Measurements from ENCODE around the gene USP17L10.
"Not testable (repeated sequence)": the region's sequence is repeated elsewhere in the genome, so short reads cannot be mapped to it uniquely, and the experiment has no call there.

USP17L10 gene

GRCh38 chr4:9230249-9230648, 19.8 kb downstream of the USP17L10 start:
- H3K9ac ChIP-seq (ENCODE audit: low read depth, low read length, poor library complexity, severe bottlenecking); H3F3A ChIP-seq (ENCODE audit: low read depth); H3K79me2 ChIP-seq (ENCODE audit: insufficient read depth, low read length); H3K9me2 ChIP-seq (replicated peaks; ENCODE audit: low read depth, low read length); H3K36me3 ChIP-seq (ENCODE audit: insufficient read depth, low read length); H3K4me3 ChIP-seq (ENCODE audit: low read length, poor library complexity, severe bottlenecking); H3K27me3 ChIP-seq (ENCODE audit: insufficient read depth, low read length, poor library complexity, severe bottlenecking); H3K4me1 ChIP-seq (ENCODE audit: insufficient read depth, low read length, poor library complexity, severe bottlenecking); H2AFZ ChIP-seq (ENCODE audit: low read length); H4K20me1 ChIP-seq (ENCODE audit: insufficient read depth, low read length, poor library complexity, severe bottlenecking); H3K9me3 ChIP-seq (ENCODE audit: insufficient read depth, low read depth, low read length); H3K4me2 ChIP-seq (ENCODE audit: low read depth, low read length, poor library complexity, severe bottlenecking): not testable (repeated sequence)

- H3K4me3 ChIP-seq (ENCODE audit: low read length, poor library complexity, severe bottlenecking); H2AFZ ChIP-seq (ENCODE audit: low read length); H3K9me2 ChIP-seq (replicated peaks; ENCODE audit: low read depth, low read length); H3F3A ChIP-seq (ENCODE audit: low read depth); H3K79me2 ChIP-seq (ENCODE audit: insufficient read depth, low read length); H3K9me3 ChIP-seq (ENCODE audit: insufficient read depth, low read depth, low read length); H3K4me1 ChIP-seq (ENCODE audit: insufficient read depth, low read length, poor library complexity, severe bottlenecking); H3K9ac ChIP-seq (ENCODE audit: low read depth, low read length, poor library complexity, severe bottlenecking); H4K20me1 ChIP-seq (ENCODE audit: insufficient read depth, low read length, poor library complexity, severe bottlenecking); H3K36me3 ChIP-seq (ENCODE audit: insufficient read depth, low read length); H3K4me2 ChIP-seq (ENCODE audit: low read depth, low read length, poor library complexity, severe bottlenecking); H3K27me3 ChIP-seq (ENCODE audit: insufficient read depth, low read length, poor library complexity, severe bottlenecking): not testable (repeated sequence)
Observed at GRCh38 chr4:9234085-9234484, 23.6 kb downstream of the USP17L10 start, which contains the start of gene USP17L15. USP17L15 (plus strand) TSS chr4:9234385; CDS start chr4:9234385, 0 bp downstream.

- H3K9ac ChIP-seq (ENCODE audit: low read depth, low read length, poor library complexity, severe bottlenecking); H2AFZ ChIP-seq (ENCODE audit: low read length); H3K9me3 ChIP-seq (ENCODE audit: insufficient read depth, low read depth, low read length); H3K79me2 ChIP-seq (ENCODE audit: insufficient read depth, low read length); H3K4me3 ChIP-seq (ENCODE audit: low read length, poor library complexity, severe bottlenecking); H3K27me3 ChIP-seq (ENCODE audit: insufficient read depth, low read length, poor library complexity, severe bottlenecking); H3K36me3 ChIP-seq (ENCODE audit: insufficient read depth, low read length); H3K4me1 ChIP-seq (ENCODE audit: insufficient read depth, low read length, poor library complexity, severe bottlenecking); H3F3A ChIP-seq (ENCODE audit: low read depth); H4K20me1 ChIP-seq (ENCODE audit: insufficient read depth, low read length, poor library complexity, severe bottlenecking); H3K4me2 ChIP-seq (ENCODE audit: low read depth, low read length, poor library complexity, severe bottlenecking); H3K9me2 ChIP-seq (replicated peaks; ENCODE audit: low read depth, low read length): not testable (repeated sequence)
Observed at GRCh38 chr4:9238461-9238860, 28.0 kb downstream of the USP17L10 start.

- not testable (repeated sequence) for H3K4me1 ChIP-seq (ENCODE audit: insufficient read depth, low read length, poor library complexity, severe bottlenecking); H3K4me3 ChIP-seq (ENCODE audit: low read length, poor library complexity, severe bottlenecking); H3K4me2 ChIP-seq (ENCODE audit: low read depth, low read length, poor library complexity, severe bottlenecking); H3K9me3 ChIP-seq (ENCODE audit: insufficient read depth, low read depth, low read length); H3K36me3 ChIP-seq (ENCODE audit: insufficient read depth, low read length); H3K27me3 ChIP-seq (ENCODE audit: insufficient read depth, low read length, poor library complexity, severe bottlenecking); H3K9ac ChIP-seq (ENCODE audit: low read depth, low read length, poor library complexity, severe bottlenecking); H4K20me1 ChIP-seq (ENCODE audit: insufficient read depth, low read length, poor library complexity, severe bottlenecking); H3K9me2 ChIP-seq (replicated peaks; ENCODE audit: low read depth, low read length); H2AFZ ChIP-seq (ENCODE audit: low read length); H3F3A ChIP-seq (ENCODE audit: low read depth); H3K79me2 ChIP-seq (ENCODE audit: insufficient read depth, low read length)
Observed at GRCh38 chr4:9243579-9243978, 33.1 kb downstream of the USP17L10 start, which contains the start of gene USP17L17. USP17L17 (plus strand) TSS chr4:9243879; CDS start chr4:9243879, 0 bp downstream.

GRCh38 chr4:9247953-9248680, 37.7 kb downstream of the USP17L10 start, which contains the start of gene USP17L18:
USP17L18 (plus strand) TSS chr4:9248630; CDS start chr4:9248630, 0 bp downstream.
- not testable (repeated sequence) for H3K4me2 ChIP-seq (ENCODE audit: low read depth, low read length, poor library complexity, severe bottlenecking); H2AFZ ChIP-seq (ENCODE audit: low read length); H4K20me1 ChIP-seq (ENCODE audit: insufficient read depth, low read length, poor library complexity, severe bottlenecking); H3K79me2 ChIP-seq (ENCODE audit: insufficient read depth, low read length); H3K36me3 ChIP-seq (ENCODE audit: insufficient read depth, low read length); H3F3A ChIP-seq (ENCODE audit: low read depth); H3K4me3 ChIP-seq (ENCODE audit: low read length, poor library complexity, severe bottlenecking); H3K4me1 ChIP-seq (ENCODE audit: insufficient read depth, low read length, poor library complexity, severe bottlenecking); H3K9me2 ChIP-seq (replicated peaks; ENCODE audit: low read depth, low read length); H3K27me3 ChIP-seq (ENCODE audit: insufficient read depth, low read length, poor library complexity, severe bottlenecking); H3K9me3 ChIP-seq (ENCODE audit: insufficient read depth, low read depth, low read length); H3K9ac ChIP-seq (ENCODE audit: low read depth, low read length, poor library complexity, severe bottlenecking)

- H3K9me2 ChIP-seq (replicated peaks; ENCODE audit: low read depth, low read length); H3F3A ChIP-seq (ENCODE audit: low read depth); H2AFZ ChIP-seq (ENCODE audit: low read length); H3K27me3 ChIP-seq (ENCODE audit: insufficient read depth, low read length, poor library complexity, severe bottlenecking); H3K9me3 ChIP-seq (ENCODE audit: insufficient read depth, low read depth, low read length); H3K4me1 ChIP-seq (ENCODE audit: insufficient read depth, low read length, poor library complexity, severe bottlenecking); H3K9ac ChIP-seq (ENCODE audit: low read depth, low read length, poor library complexity, severe bottlenecking); H4K20me1 ChIP-seq (ENCODE audit: insufficient read depth, low read length, poor library complexity, severe bottlenecking); H3K4me2 ChIP-seq (ENCODE audit: low read depth, low read length, poor library complexity, severe bottlenecking); H3K36me3 ChIP-seq (ENCODE audit: insufficient read depth, low read length); H3K79me2 ChIP-seq (ENCODE audit: insufficient read depth, low read length); H3K4me3 ChIP-seq (ENCODE audit: low read length, poor library complexity, severe bottlenecking): not testable (repeated sequence)
Observed at GRCh38 chr4:9253078-9253477, 42.6 kb downstream of the USP17L10 start, which contains the start of gene USP17L19. USP17L19 (plus strand) TSS chr4:9253378; CDS start chr4:9253378, 0 bp downstream.

- not testable (repeated sequence) for H3K4me3 ChIP-seq (ENCODE audit: low read length, poor library complexity, severe bottlenecking); H3K9ac ChIP-seq (ENCODE audit: low read depth, low read length, poor library complexity, severe bottlenecking); H3F3A ChIP-seq (ENCODE audit: low read depth); H3K4me2 ChIP-seq (ENCODE audit: low read depth, low read length, poor library complexity, severe bottlenecking); H3K9me3 ChIP-seq (ENCODE audit: insufficient read depth, low read depth, low read length); H3K9me2 ChIP-seq (replicated peaks; ENCODE audit: low read depth, low read length); H3K36me3 ChIP-seq (ENCODE audit: insufficient read depth, low read length); H3K4me1 ChIP-seq (ENCODE audit: insufficient read depth, low read length, poor library complexity, severe bottlenecking); H3K79me2 ChIP-seq (ENCODE audit: insufficient read depth, low read length); H4K20me1 ChIP-seq (ENCODE audit: insufficient read depth, low read length, poor library complexity, severe bottlenecking); H2AFZ ChIP-seq (ENCODE audit: low read length); H3K27me3 ChIP-seq (ENCODE audit: insufficient read depth, low read length, poor library complexity, severe bottlenecking)
Observed at GRCh38 chr4:9257824-9258223, 47.4 kb downstream of the USP17L10 start, which contains the start of gene USP17L20. USP17L20 (plus strand) TSS chr4:9258124; CDS start chr4:9258124, 0 bp downstream.
